ENCODE results near the gene GCNT2.

DNA sequence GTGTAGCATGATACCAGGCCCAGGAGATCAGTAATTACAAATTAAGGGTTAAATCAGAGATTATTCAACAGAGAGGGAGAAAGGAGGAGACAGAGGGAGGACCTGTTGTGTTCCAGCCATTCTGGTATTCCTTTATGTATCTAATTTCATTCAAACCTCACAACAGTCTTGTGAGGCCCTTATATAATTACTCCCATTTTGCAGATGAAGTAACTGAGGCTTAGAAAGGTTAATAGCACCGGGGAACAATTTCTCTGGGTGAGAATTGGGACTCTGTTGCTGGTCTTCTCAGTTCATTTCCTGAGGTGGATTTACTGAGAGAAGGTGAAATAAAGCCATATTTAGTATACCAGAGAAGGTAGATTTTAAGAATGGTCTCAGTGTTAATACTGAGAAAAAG lies 106.6 kb downstream of the GCNT2 start:
- TF ChIP-seq, protein P1, sequence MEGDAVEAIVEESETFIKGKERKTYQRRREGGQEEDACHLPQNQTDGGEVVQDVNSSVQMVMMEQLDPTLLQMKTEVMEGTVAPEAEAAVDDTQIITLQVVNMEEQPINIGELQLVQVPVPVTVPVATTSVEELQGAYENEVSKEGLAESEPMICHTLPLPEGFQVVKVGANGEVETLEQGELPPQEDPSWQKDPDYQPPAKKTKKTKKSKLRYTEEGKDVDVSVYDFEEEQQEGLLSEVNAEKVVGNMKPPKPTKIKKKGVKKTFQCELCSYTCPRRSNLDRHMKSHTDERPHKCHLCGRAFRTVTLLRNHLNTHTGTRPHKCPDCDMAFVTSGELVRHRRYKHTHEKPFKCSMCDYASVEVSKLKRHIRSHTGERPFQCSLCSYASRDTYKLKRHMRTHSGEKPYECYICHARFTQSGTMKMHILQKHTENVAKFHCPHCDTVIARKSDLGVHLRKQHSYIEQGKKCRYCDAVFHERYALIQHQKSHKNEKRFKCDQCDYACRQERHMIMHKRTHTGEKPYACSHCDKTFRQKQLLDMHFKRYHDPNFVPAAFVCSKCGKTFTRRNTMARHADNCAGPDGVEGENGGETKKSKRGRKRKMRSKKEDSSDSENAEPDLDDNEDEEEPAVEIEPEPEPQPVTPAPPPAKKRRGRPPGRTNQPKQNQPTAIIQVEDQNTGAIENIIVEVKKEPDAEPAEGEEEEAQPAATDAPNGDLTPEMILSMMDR (IDR thresholded peaks at IDR 0.05), result no peak
- no peak for TF ChIP-seq SMAD4 (CRISPR knock-in tag; IDR thresholded peaks at IDR 0.05)
